ENCODE data around the gene PLAAT2.
"Not testable (repeated sequence)": the region's sequence is repeated elsewhere in the genome, so short reads cannot be mapped to it uniquely, and the experiment has no call there.

The PLAAT2 gene

GRCh38 chr11:63578882-63579281 lies 15.7 kb upstream of the PLAAT2 start:
- not testable (repeated sequence) for DNase-seq (ENCODE audit: low read depth)

- no peak for DNase-seq (ENCODE audit: low read depth)
These were observed 11.8 kb upstream of the PLAAT2 start for GRCh38 chr11:63574856-63575602.

- no peak for DNase-seq (ENCODE audit: low read depth)
These were observed 11.0 kb upstream of the PLAAT2 start for GRCh38 chr11:63573881-63574855.

GRCh38 chr11:63572026-63572688 lies 9.0 kb upstream of the PLAAT2 start:
- DNase-seq (ENCODE audit: low read depth), result no peak

- no peak for DNase-seq (ENCODE audit: low read depth)
These were observed 6.4 kb upstream of the PLAAT2 start for GRCh38 chr11:63569570-63569969.

- DNase-seq (ENCODE audit: low read depth), result peak; percentile 58
These were observed 4.1 kb upstream of the PLAAT2 start for GRCh38 chr11:63567044-63567840.

GRCh38 chr11:63564784-63565350 lies 1.7 kb upstream of the PLAAT2 start:
- DNase-seq (ENCODE audit: low read depth), result no peak

- no peak for DNase-seq (ENCODE audit: low read depth)
These were observed 1.0 kb upstream of the PLAAT2 start for GRCh38 chr11:63564056-63564774.

- no peak for DNase-seq (ENCODE audit: low read depth)
These were observed 2.5 kb downstream of the PLAAT2 start for GRCh38 chr11:63560506-63561180.

GRCh38 chr11:63558459-63559157 lies 4.6 kb downstream of the PLAAT2 start:
- DNase-seq (ENCODE audit: low read depth), result no peak

GRCh38 chr11:63557570-63557969 lies 5.6 kb downstream of the PLAAT2 start:
- no peak for DNase-seq (ENCODE audit: low read depth)

- DNase-seq (ENCODE audit: low read depth), result no peak
These were observed 6.7 kb downstream of the PLAAT2 start for GRCh38 chr11:63556404-63557013.

- DNase-seq (ENCODE audit: low read depth), result no peak
These were observed 8.3 kb downstream of the PLAAT2 start for GRCh38 chr11:63554877-63555223.

- peak; percentile 34 for DNase-seq (ENCODE audit: low read depth)
These were observed 9.4 kb downstream of the PLAAT2 start for GRCh38 chr11:63553759-63554158.

GRCh38 chr11:63552921-63553320 lies 10.3 kb downstream of the PLAAT2 start:
- no peak for DNase-seq (ENCODE audit: low read depth)

GRCh38 chr11:63551889-63552266 lies 11.3 kb downstream of the PLAAT2 start:
- DNase-seq (ENCODE audit: low read depth), result no peak

- DNase-seq (ENCODE audit: low read depth), result no peak
These were observed 11.9 kb downstream of the PLAAT2 start for GRCh38 chr11:63551091-63551888.

GRCh38 chr11:63550156-63550700 lies 13.0 kb downstream of the PLAAT2 start:
- DNase-seq (ENCODE audit: low read depth), result not testable (repeated sequence)
